NB4 (cell line): Measurements from ENCODE around the gene CCDC138.

Experiments used
- DNase-seq: peaks from one replicate; pipeline ENCODE4 v3.0.0; 2010; ENCODE audit warnings: low read depth
- H3K4me3 ChIP-seq: one replicate; pipeline ENCODE4 v1.5.1; 2011; ENCODE audit warnings: mild to moderate bottlenecking, low read depth, low read length, moderate library complexity
- CTCF ChIP-seq: IDR thresholded peaks from one replicate; pipeline ENCODE4 v1.5.1; 2012; ENCODE audit warnings: low read depth, low read length
- MAX ChIP-seq: IDR thresholded peaks from 2 replicates; pipeline ENCODE4 v1.6.1; 2011; ENCODE audit warnings: low read depth, low read length
- MYC ChIP-seq: IDR thresholded peaks from 2 replicates; pipeline ENCODE4 v1.6.1; 2011; ENCODE audit warnings: low read depth, low read length
- POLR2A ChIP-seq: IDR thresholded peaks from 2 replicates; pipeline ENCODE4 v1.6.1; 2011; ENCODE audit warnings: mild to moderate bottlenecking; ENCODE audit not compliant: insufficient read length; ENCODE audit errors: extremely low read depth

CCDC138 gene

GRCh38 chr2:108910011-108910431 is 123.5 kb downstream of the CCDC138 start:
- TF ChIP-seq MAX (no peak), MYC (no peak), CTCF (no peak), POLR2A (no peak)
- H3K4me3 ChIP-seq = no peak overlapping the region
- DNase-seq = no peak

- no peak overlapping the region for H3K4me3 ChIP-seq
- DNase-seq = no peak
- TF ChIP-seq CTCF (no peak), MAX (no peak), MYC (no peak), POLR2A (no peak)
Measured at GRCh38 chr2:108910541-108911396, 124.2 kb downstream of the CCDC138 start.

- H3K4me3 ChIP-seq = no peak overlapping the region
- no peak for DNase-seq
- TF ChIP-seq CTCF (no peak), POLR2A (no peak), MYC (no peak), MAX (no peak)
Measured at GRCh38 chr2:108911401-108911800, 124.8 kb downstream of the CCDC138 start.

GRCh38 chr2:108911807-108912628 is 125.4 kb downstream of the CCDC138 start:
- DNase-seq = no peak
- TF ChIP-seq MYC (no peak), CTCF (no peak), POLR2A (no peak), MAX (no peak)
- H3K4me3 ChIP-seq = no peak overlapping the region

GRCh38 chr2:108912629-108912902 is 126.0 kb downstream of the CCDC138 start:
- no peak overlapping the region for H3K4me3 ChIP-seq
- TF ChIP-seq POLR2A (no peak), CTCF (no peak), MYC (no peak), MAX (no peak)
- no peak for DNase-seq
